Osteoblast (primary cell): ENCODE results near the gene KBTBD12. TPM values are rescaled to one million over a fixed set of nuclear protein-coding genes. Genes with fewer than 3 reads are reported as not detected.

Source experiments
- DNase-seq: peaks from one replicate; pipeline ENCODE4 v3.0.0; 2011; ENCODE audit warnings: low spot score, mixed read lengths; ENCODE audit not compliant: insufficient read length; ENCODE audit errors: missing footprints
- H2AFZ ChIP-seq: 2 replicates; pipeline ENCODE4 v1.6.0; 2011; ENCODE audit warnings: mild to moderate bottlenecking, low read length
- H3K27ac ChIP-seq: 2 replicates; pipeline ENCODE4 v1.5.1; 2011; ENCODE audit warnings: mild to moderate bottlenecking, low read depth, low read length, moderate library complexity
- H3K27me3 ChIP-seq: 2 replicates; pipeline ENCODE4 v1.6.0; 2012; ENCODE audit warnings: mild to moderate bottlenecking, control low read depth, inconsistent platforms, low read length, moderate library complexity; ENCODE audit not compliant: insufficient read depth
- H3K36me3 ChIP-seq: 2 replicates; pipeline ENCODE4 v1.5.1; 2011; ENCODE audit warnings: mild to moderate bottlenecking, low read length, control low read depth, moderate library complexity; ENCODE audit not compliant: insufficient read depth
- H3K4me1 ChIP-seq: 2 replicates; pipeline ENCODE4 v1.5.1; 2011; ENCODE audit warnings: mild to moderate bottlenecking, low read length, control low read depth, moderate library complexity; ENCODE audit not compliant: insufficient read depth
- H3K4me2 ChIP-seq: 2 replicates; pipeline ENCODE4 v1.6.0; 2011; ENCODE audit warnings: mild to moderate bottlenecking, low read length; ENCODE audit not compliant: insufficient read depth
- H3K4me3 ChIP-seq: fragments of 200-600 bp; sonication (generic); 3 replicates; pipeline ENCODE4 v1.5.1; 2012; ENCODE audit warnings: mild to moderate bottlenecking, low read length, inconsistent platforms; ENCODE audit not compliant: insufficient read depth
- H3K79me2 ChIP-seq: 2 replicates; pipeline ENCODE4 v1.6.0; 2012; ENCODE audit warnings: mild to moderate bottlenecking, low read length, control low read depth, inconsistent platforms; ENCODE audit not compliant: insufficient read depth
- H3K9me3 ChIP-seq: 2 replicates; pipeline ENCODE4 v1.5.1; 2011; ENCODE audit warnings: low read depth, low read length, control low read depth
- H4K20me1 ChIP-seq: 2 replicates; pipeline ENCODE4 v1.6.0; 2012; ENCODE audit warnings: mild to moderate bottlenecking, low read length, control low read depth; ENCODE audit not compliant: insufficient read depth
- CTCF ChIP-seq: IDR thresholded peaks from 2 replicates; pipeline ENCODE4 v1.5.1; 2011; ENCODE audit warnings: mild to moderate bottlenecking, low read depth, low read length, moderate library complexity; ENCODE audit errors: extremely low read depth
- total RNA-seq: library from RNA; depleted of rRNA; stranded (reverse); fragments of >200 nt; gene quantifications from 2 replicates; pipeline ENCODE4 v1.2.3, GENCODE V29; 2012

KBTBD12 gene, protein sequence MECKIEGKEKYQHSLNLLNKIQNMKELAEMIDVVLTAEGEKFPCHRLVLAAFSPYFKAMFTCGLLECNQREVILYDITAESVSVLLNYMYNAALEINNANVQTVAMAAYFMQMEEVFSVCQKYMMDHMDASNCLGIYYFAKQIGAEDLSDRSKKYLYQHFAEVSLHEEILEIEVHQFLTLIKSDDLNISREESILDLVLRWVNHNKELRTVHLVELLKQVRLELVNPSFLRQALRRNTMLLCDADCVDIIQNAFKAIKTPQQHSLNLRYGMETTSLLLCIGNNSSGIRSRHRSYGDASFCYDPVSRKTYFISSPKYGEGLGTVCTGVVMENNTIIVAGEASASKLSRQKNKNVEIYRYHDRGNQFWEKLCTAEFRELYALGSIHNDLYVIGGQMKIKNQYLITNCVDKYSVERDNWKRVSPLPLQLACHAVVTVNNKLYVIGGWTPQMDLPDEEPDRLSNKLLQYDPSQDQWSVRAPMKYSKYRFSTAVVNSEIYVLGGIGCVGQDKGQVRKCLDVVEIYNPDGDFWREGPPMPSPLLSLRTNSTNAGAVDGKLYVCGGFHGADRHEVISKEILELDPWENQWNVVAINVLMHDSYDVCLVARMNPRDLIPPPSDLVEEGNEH
- not detected in 2 replicates for total RNA-seq

GRCh38 chr3:127915115-127915936, at the start of gene KBTBD12:
KBTBD12 (plus strand) TSS chr3:127915232; CDS start chr3:127923062, 7,830 bp downstream.
- H3K27me3 ChIP-seq: peaks cover 67% of the 10 kb centered on the region
- no peaks in the 10 kb centered on the region for H3K36me3 ChIP-seq
- H3K9me3 ChIP-seq: no peaks in the 10 kb centered on the region
- TF ChIP-seq CTCF: no peak
- peak within 1 kb of the TSS; percentile 84 for H3K4me2 ChIP-seq
- peak; percentile 59 for DNase-seq
- H4K20me1 ChIP-seq: no peaks in the 10 kb centered on the region
- no peaks in the 10 kb centered on the region for H3K79me2 ChIP-seq
- H2AFZ ChIP-seq: peak within 1 kb of the TSS; percentile 51
- peak within 1 kb of the TSS; percentile 64 for H3K4me3 ChIP-seq
- no peak within 1 kb of the TSS for H3K27ac ChIP-seq
- peaks cover 9% of the 10 kb centered on the region for H3K4me1 ChIP-seq

DNA sequence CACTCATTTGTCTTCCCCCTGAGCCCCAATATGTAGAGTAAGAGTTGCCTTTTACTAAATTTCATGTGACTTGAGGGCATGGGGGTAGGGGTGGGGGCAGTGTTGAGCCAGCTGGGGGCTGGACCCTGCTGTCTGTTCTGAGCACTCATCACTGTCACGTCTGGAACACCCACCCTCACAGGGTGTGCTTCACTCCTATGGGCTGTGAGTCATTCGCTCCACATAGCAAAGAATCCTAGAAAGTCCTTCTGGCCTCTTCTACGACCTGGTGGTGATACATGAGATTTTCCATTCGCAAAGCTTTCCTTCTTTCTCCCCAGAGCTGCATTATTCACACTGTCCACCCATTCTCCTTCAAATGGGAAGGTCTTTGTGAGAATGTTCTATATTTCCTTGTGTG, 49.1 kb upstream of the KBTBD12 start:
- DNase-seq: peak; percentile 87
- Histone ChIP-seq H3K9me3 (no peaks in the 10 kb centered on the region), H3K36me3 (no peaks in the 10 kb centered on the region), H3K4me1 (no peaks in the 10 kb centered on the region), H3K27me3 (peaks cover 20% of the 10 kb centered on the region), H3K4me3 (no peak overlapping the region), H3K79me2 (no peaks in the 10 kb centered on the region), H4K20me1 (no peaks in the 10 kb centered on the region), H2AFZ (no peak overlapping the region), H3K27ac (no peak overlapping the region), H3K4me2 (no peak overlapping the region)
- TF ChIP-seq CTCF: peak; percentile 33

DNA sequence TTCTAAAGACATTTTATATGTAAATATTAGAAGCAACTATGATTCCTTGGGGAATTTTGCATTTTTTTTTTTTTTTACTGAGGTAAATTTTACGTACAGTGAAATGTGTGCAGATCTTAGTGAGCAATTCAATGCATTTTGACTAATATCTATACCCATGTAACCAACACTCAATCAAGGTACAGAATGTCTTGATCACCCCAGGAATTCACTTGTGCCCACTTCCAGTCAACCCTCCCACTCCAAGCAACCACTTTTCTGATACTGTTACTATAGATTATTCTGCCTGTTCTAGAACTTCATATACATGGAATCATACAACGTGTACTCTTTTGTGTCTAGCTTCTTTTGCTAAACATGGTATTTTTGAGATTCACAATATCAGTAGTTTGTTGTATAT, 47.6 kb upstream of the KBTBD12 start:
- no peak overlapping the region for H2AFZ ChIP-seq
- H3K4me3 ChIP-seq: no peak overlapping the region
- H3K36me3 ChIP-seq: no peaks in the 10 kb centered on the region
- no peak for TF ChIP-seq CTCF
- H3K27me3 ChIP-seq: peaks cover 21% of the 10 kb centered on the region
- no peak overlapping the region for H3K4me2 ChIP-seq
- no peaks in the 10 kb centered on the region for H3K4me1 ChIP-seq
- H3K79me2 ChIP-seq: no peaks in the 10 kb centered on the region
- DNase-seq: no peak
- no peaks in the 10 kb centered on the region for H4K20me1 ChIP-seq
- no peaks in the 10 kb centered on the region for H3K9me3 ChIP-seq
- H3K27ac ChIP-seq: no peak overlapping the region
